ENCODE results near the gene LIPI. TPM values are rescaled to one million over a fixed set of nuclear protein-coding genes. Genes with fewer than 3 reads are reported as not detected.
"Not testable (repeated sequence)": the region's sequence is repeated elsewhere in the genome, so short reads cannot be mapped to it uniquely, and the experiment has no call there.

The LIPI gene
- total and polyA plus RNA-seq, 10 of the 15 experiments (the other 5 are each of a cell fraction or from before 2014, with no cell fraction given): 0.05 to 0.32 (median 0.10) TPM; not detected in 5

GRCh38 chr21:14092834-14093560 is 117.8 kb downstream of the LIPI start (continued):
- TF ChIP-seq HSF1 (IDR thresholded peaks at IDR 0.05; ENCODE audit: low read depth, low read length) (no peak), BCL11A (IDR thresholded peaks at IDR 0.05; ENCODE audit: low read depth, low read length) (no peak), ZNF207 (IDR thresholded peaks at IDR 0.05; ENCODE audit: borderline replicate concordance) (no peak), E2F4 (IDR thresholded peaks at IDR 0.05; ENCODE audit: low read depth, low read length) (no peak)

- intact Hi-C loops (cut with micrococcal nuclease; ENCODE audit: unreplicated experiment); DNase-seq (ENCODE audit: low read depth, low spot score); POLR2A ChIA-PET; H3K27me3 ChIP-seq (replicated peaks in 1 of 2; ENCODE audit: control insufficient read depth in 2 of 2, insufficient read depth in 2 of 2, low read length in 1 of 2); H3K79me2 ChIP-seq (ENCODE audit: control insufficient read depth, insufficient read depth, low read length); H3K36me3 ChIP-seq (ENCODE audit: control insufficient read depth in 2 of 2, insufficient read depth in 2 of 2, low read length in 1 of 2); ATAC-seq; H3K4me2 ChIP-seq (ENCODE audit: control insufficient read depth, insufficient read depth); H4K20me1 ChIP-seq (ENCODE audit: control insufficient read depth, insufficient read depth); BruUV-seq (replicated peaks); H3K4me3 ChIP-seq; H3K4me1 ChIP-seq (ENCODE audit: control insufficient read depth, insufficient read depth, low read length); H3K9me3 ChIP-seq (replicated peaks; ENCODE audit: control insufficient read depth, insufficient read depth, low read length); H3K9ac ChIP-seq (ENCODE audit: control insufficient read depth, insufficient read depth, low read length); H2AFZ ChIP-seq (ENCODE audit: control insufficient read depth, low read depth, low read length); FAIRE-seq: not testable (repeated sequence)
- SMC1A ChIA-PET (ENCODE audit: uncharacterized antibody, unreplicated experiment): interaction anchor here (1.7 kb wide), 1 partner anchor 22 kb away, joined by 3 read pairs; no protein-coding TSS in a partner anchor
- CTCF ChIA-PET: interaction anchor here (1.6 kb wide), 1 partner anchor 30 kb away, joined by 3 read pairs; no protein-coding TSS in a partner anchor
- peak overlapping the region; percentile 27; the same call in 1 of the 2 replicates for H3K27ac ChIP-seq (ENCODE audit: control insufficient read depth, insufficient read depth)
- in situ Hi-C loops (cut with MboI): loop anchor here (25.0 kb wide), 2 partner anchors 97 to 1647 kb away; partner anchors contain the start of gene USP25
- RAD21 ChIA-PET (ENCODE audit: unreplicated experiment): interaction anchor here (1.2 kb wide), 1 partner anchor 26 kb away, joined by 3 read pairs; no protein-coding TSS in a partner anchor
These were observed 120.6 kb downstream of the LIPI start for GRCh38 chr21:14090184-14090583.
